Midbrain (tissue), 1 donor: Measurements from ENCODE around the gene LAMA3.
A peak's percentile ranks its signal among the peaks of the same experiment; 100 is the strongest.

ENCODE experiments used
- DNase-seq: peaks from one replicate; lab custom pipeline; 2025; lab: John Stamatoyannopoulos, UW

LAMA3 gene

DNA sequence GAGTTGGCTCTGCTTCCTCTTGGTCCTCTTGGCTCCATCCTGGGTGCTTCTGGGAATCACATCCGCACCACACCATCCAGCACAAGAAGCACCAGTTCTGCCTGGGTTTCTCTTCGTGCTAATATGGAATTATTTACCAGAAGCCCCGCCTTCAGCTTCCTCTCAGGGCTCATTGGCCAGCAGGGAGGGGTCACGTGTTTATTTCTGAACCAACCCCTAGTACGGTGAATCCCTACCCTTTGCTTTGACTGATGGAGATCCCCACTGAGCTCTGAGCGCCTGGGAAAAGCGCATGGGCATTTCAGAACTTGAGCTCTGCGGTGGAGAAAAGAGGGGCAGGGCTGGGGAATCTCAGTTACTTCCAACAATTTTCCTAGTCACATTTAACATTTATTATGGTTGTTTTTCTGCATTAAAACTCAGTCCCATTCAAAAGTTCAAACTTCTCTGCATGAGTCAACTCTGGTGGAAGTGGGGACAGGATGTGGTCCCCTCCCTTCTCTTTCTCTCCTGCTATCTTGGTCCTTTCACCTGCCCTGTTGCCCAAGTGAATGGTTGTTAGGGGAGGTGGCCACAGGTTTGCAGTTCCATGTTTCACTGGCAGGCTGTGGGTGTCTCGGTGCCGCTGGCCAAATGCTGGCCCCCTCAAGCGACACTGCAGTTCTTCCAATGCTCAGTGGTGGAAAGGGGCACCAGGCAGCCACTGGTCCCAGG is 248.9 kb downstream of the LAMA3 start:
- DNase-seq, result no peak

DNA sequence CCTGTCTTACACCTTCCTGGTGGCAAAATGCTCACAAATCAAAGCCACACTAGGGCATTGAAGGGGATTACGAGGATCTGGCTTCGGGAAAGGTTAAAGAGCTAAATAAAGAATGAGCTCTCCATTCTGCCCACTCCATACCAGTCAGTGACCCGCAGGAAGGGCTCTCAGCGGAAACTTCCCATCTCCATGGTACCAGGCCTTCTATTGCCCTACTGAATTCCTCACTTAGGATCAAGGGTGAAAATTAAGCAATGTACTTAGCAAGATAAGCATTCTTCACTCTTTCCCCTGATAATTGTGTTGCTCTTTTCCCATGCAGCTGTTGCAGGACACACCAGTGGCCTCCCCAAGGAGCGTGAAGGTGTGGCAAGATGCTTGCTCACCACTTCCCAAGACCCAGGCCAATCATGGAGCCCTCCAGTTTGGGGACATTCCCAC is 249.7 kb downstream of the LAMA3 start:
- DNase-seq, result no peak

DNA sequence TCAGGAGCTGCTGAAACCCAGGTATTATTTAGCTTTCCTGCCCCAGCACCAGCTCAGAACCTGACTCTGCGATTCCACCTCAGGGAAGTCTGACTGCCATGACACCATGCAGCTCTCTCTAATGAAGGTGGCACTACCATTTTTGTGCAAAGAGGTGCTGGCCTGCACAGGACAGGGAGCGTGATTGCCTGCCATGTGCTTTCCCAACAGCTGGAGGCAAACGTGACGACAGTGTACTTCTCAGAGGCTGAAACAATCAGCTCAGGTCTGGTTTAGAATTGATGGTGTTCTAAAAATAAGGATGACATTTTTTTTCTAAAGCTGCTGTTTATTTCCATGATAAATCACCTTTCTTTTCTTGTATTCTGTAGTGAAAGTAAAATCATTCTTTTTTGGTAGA is 250.1 kb downstream of the LAMA3 start:
- no peak for DNase-seq

DNA sequence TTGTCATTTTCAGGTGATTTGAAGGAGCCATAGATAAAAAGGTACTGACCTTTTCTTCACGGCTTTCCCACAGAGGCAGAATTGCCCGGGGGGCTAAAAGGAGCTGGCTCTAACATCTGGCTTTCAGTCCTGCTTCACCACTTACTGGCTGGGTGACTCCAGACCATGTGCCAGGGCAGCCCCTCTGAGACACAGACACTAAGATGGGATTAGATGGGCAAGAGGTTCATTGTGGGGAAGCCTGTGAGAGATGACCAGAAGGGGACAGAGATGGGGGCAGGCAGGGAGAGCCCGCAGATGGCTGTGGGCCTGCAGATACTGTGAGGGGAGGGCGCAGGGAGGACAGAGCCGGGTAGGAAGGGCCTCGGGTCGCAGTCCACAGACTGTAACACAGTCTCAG is 250.6 kb downstream of the LAMA3 start:
- no peak for DNase-seq

DNA sequence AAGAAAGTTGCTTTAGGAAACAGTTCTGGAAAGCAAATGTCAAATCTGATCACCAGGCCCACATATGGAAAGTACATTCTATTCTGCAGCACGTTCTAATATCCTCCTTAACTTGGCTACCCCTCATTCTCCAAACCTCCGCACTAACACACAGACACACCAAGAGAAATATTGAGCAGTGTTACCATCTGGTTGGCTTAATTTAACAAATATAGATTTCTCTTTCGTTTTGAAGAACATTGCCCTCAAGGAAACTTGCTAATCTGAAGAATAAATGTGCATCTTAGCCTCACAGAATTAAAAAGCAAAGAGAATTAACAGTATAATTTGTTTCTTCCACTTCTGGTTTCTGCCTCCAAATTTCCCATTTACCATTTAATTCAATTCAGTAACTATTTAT is 252.5 kb downstream of the LAMA3 start:
- no peak for DNase-seq

DNA sequence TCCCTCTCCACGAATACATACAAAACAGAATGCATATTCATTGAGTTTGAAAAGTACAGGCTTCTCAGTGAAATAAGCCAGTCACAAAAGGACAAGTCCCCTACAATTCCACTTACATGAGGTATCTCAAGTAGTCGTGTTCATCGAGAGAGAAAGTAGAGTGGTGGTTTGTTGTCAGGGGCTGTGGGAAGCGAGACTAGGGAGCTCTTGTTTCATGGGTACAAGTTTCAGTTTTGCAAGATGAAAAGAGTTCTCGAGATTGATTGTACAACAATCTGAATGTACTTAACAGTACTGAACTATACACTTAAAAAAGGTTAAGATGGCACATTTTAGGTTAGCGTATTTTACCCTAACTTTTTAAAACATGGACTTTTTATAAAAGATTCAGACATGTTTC is 253.9 kb downstream of the LAMA3 start:
- DNase-seq, result no peak

DNA sequence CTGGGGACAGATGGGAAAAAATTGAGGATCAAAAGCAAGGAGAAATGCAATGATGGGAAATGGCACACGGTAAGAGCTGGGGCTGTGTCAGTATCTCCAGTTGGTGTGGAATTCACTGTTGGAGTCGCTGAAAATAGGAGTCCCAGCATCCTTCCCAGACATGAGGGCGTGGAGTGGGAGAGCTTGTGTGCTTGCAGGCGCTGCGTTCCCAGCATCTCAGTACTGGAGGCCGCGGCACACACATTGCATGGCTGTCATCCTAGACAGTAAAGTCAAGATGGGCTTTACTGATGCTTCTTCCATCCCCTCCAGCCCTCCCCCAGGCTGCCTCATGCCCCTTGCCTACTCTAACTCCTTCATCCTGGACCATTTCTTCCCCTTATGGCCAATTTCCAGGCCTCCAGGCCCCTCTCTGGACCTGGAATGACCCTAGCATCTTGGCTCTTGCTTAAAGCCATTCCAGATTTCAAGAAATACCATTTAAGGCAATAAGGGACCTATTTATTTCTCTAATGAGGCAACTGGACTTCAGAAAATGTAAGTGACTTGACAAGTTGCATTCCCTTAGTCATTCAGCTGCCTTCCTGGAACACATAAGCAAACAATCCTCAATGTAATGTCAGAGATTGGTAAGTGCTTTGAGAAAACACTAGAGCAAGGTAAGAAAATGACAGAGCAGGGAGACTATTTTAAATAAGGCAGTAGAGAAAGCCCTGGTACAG is 254.8 kb downstream of the LAMA3 start:
- DNase-seq, result no peak

DNA sequence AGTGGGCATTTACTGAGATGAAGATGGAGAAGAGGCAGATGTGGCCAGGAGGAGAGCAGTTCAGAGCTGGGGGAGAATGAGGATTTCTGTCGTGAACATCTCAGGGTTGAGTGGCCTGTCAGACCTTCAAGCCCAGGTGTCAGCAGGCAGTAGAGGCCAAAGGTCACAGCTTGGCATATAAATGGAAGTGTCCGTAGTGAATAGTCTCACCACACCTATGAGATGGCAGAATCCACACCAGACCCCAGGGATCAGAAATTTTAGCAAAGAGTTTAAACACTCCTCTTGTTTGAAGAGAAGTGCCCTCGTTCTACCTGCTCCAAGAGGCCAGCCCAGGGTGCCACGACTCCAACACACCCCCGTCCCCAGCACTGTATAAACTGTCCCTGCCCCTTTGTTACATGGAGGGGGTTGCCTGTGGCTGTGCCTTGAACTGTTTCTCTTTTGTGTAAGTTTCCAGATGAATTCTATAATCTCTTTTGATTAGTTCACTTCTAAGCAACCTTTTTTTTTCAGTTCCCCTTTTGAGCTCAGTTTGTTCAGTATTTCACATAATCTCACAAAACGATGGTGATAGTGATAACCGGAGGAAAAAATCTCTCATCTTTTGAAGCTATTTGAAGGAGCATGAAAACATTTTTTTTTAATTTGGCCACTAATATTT is 256.3 kb downstream of the LAMA3 start:
- DNase-seq, result no peak

DNA sequence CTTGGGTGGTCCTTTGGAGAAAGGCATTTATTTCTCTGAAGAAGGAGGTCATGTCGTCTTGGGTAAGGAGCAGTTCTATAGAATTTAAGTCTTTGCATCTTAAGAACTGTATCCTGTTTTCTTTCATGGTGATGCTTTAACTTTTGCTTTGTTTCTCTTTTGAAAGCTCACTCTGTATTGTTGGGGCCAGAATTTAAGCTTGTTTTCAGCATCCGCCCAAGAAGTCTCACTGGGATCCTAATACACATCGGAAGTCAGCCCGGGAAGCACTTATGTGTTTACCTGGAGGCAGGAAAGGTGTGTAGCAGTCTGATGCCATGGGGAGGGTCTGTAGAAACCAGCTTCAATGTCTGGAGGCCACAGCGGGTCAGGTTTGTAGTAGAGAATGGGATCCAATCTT is 260.6 kb downstream of the LAMA3 start:
- DNase-seq, result no peak

DNA sequence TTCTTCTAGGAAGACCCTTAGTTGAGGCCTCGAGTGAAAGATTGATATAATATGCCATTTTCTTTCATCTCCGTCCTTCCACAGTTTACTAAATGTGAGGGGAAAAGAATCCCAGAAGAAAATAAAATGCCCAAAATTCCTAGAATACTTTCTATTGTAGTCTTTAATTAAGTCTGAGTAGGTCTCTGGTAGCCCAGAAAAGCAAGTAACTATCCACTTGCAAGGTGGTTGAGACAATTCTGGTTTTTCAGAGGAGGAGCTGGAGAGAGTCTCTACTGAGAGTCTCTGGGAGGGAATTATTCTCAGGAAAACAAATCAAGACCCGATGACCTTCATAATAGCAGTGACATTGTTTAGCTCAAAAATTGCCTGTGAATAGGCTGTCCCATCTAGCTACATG is 261.4 kb downstream of the LAMA3 start:
- no peak for DNase-seq

DNA sequence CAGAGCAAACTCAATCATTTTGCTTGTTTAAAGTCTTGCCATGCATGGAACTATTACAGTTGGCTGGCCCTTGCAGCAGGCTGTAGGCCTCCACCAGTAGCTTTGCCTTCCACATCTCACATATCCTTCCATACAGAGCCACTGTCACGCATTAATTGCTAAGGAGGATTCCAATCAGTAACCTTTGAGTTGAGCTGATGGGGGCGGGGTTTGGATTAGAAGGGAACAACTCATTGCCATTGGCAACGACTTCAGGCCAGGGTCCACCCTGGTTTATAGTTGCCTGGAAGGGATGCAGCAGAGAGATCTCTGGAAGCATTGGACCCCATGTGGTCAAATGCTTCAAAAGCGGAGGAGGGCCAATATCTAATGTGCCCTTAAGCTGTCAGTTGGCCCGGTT is 262.0 kb downstream of the LAMA3 start:
- no peak for DNase-seq

DNA sequence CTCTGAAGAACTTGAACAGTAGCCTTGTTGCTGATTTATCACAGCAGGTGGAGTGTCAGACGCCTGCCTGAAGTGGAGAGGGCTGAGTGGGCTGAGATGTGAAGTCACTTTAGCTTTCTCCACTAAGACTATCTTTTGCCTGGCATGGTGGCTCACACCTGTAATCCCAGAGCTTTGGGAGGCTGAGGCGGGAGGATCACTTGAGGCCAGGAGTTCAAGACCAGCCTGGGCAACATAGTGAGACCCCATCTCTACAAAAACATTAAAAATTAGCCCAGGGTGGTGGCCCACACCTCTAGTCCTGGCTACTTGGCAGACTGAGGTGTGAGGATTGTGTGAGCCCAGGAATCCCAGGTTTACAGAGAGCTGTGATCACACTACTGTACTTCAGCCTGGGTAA is 264.7 kb downstream of the LAMA3 start:
- no peak for DNase-seq

DNA sequence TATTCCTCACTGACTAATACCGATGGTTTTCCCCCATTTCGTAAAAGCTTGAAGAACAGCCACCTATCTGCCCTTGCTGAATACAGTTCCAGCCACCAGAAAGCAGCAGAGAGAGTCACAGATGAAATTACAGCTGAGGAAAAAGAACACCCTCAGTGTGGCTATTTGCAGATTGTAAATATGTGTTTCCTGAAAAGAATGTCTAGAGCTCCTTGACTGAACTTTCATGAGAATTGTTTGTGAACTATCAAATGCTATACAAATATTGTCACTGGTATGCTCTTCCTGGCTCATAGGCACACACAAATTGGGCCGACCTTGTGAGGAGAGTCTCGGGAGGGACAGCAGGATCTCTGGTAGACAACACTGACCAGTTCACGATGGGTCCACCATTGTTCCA is 267.2 kb downstream of the LAMA3 start:
- no peak for DNase-seq

DNA sequence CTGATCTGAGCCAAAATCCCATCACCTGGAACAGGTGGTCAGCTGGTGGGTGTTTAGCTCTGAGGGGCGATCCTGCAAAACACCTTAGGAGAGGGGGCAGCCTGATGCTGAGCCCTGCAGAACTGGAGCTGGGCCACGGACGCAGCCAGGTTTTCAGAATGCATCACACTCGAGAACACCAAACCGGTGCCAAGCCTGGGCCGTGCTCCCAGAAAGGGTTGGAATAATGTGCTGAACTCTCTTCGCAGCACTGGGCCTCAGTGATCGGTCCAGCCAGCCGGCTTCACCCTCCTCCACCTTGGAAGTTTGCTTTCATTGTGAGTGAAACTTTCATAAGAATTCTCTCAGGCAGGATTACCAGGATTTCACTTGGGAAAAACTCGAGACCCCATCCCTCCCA is 268.8 kb downstream of the LAMA3 start:
- peak; percentile 79 for DNase-seq

DNA sequence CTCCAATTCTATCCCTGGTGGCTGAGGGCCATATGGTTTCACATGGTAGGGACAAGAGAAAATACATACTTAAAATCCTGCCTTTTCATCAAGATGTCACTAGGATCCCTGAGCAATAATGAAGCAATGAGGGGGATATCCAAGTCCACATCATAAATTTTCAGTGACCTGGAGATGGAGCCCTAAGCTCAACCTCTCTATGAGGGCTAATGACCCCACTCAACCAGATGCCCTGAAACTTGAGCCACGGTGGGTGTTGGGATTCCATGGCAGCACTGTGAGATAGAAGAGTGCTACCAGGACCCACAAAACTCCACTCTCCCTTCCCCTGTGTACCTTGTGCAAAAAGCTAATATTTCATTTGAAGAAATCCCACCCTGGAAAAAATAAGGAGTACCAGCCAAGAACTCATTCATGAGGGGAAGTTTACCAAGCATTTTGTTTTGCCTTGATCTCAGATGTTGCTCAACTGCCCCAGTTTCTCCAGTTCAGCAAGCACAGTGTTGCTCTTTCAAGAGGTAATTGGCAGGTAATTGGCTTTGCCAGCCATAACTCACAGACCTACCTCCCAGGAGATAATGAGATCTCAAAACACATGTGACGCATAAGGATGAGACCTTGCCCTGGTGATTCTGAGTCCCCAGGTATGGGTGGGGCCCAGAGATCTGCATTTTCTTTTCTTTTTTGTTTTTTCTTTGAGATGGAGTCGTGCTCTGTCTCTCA is 274.4 kb downstream of the LAMA3 start:
- DNase-seq, result no peak

DNA sequence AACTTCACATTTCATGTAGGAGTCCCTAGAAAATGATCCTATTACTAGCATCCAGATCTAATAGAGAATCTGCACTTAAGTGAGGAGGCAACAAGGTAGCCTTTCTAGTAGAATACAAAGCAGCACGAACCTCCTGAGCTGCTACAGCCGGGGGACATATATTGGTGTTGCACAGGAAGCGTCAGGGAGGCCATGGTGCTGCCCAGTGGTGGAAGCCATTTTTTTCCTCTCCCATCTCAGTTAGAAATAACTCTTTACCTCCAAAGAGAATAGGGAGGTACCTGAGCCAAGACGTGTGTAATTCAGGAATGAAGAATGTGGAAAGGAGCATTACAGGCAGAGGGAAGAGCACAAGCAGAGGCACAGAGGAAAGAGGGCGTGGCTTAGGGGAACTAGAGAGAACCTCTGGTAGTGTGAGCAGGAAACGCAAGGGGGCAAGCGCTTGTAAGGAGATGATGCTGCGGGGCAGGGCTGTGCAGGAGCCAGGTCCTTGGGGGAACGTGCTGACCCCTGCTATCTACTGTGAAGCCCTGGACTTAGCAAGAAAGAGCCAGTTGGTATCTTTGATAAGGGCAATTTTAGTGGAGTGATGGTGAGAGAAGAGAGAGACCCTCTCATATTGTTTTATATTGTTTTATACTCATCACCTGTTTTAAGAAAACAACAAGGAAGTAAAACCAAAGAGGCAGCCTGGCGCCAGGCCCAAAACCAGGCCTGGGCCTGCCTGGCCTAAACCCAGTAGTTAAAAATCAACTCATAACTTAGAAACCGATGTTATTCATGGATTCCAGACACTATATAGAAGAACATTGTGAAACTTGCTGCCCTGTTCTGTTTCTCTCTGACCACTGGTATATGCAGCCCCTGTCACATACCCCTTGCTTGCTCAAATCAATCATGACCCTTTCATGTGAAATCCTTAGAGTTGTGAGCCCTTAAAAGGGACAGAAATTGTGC is 275.3 kb downstream of the LAMA3 start:
- no peak for DNase-seq

DNA sequence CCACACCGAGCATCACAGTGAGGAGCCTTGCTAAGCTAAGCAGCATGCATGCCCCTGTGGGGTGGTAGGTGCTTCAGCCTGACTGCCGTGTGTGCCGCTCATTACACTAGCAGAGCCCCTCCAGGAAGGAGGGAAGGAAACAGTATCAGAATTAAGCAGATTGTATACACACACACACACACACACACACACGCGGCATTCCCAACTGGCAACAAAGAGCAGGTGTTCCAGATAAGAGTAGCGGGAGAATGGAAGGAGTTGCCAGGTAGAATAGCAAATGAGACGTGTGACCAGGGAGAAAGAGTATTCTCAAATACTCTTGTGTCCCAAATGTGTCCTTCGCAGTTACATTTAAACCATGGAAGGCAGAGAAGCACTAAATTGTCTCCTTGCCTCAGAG is 277.7 kb downstream of the LAMA3 start:
- DNase-seq, result no peak

DNA sequence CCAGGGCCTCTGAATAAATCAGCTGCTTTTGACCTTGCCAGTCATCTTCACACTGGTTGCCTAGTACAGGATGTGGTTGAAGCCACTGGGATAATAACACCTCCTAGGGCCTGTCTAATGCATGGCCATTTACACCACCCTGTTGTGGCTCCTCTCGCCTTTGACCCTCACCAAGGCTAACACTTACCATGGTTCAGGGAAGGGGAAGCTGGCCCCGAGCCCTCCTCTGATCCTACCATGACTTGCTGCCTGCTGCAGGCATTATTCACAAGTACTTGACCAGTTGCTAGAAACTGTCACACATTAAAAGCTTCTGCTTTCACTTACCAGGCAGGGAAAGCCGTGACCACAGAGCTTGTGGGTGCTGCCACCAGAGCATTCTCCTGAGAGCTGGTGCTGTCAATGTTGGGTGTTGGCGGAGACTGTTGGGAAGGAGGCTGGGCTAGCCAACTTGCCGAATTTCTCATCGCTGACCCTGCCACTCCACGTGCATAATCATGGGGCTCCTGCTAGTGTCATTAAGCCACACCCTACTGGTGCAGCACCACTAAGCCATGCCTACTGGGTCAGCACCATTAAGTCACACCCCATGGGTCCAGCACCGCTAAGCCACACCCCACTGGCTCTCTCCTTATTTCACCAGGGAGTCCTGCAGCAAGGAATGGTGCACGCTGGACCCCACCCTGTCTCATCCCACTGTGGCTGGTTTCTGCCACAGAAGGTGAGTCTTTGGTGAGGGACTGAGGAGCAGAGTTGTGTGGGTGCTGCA is 278.3 kb downstream of the LAMA3 start:
- DNase-seq, result no peak

DNA sequence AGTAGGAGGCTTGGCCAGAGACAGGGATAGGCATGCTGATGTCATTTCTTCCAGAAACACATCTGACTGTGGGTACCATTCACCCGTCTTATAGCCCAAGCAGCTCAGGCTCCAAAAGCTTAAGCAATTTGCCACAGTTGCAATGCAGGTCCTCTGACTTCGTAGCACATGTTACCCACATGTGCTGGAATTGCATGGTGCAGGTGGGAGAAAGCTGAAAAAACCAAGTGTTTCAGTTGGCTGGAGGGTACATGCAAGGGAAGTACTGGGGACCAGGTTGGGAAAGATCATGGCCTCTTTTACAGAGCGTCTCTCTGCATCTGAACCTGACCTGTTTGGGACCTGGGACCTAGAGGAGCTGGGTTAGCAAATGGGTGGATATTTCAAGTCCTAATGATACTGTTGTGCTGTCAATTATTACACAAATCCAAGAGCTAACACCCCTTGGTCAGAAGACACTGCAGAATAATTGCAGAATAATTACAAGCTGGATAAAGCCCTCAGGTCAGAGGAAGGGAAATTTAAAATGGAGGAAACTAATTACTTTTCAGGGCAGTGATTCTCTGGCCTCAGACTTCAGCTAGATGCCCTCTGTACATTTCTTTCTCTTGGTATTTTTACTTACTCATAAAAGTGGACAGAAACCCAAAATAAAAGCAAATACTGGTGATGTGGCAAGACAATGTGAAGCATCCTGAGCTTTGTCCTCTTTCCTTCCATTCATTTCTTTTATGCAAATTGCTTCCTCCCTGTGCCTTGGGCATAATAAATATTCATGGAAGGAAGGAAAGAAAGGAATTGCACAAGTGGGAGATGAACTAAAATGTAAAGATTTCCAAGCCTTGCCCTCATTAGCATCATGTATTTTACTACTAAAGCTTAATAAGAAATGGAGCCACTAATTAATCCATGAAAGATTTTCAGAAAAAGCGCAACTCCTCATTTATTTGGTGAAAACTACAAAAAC is 279.7 kb downstream of the LAMA3 start:
- DNase-seq, result no peak
